Neutrophil (primary cell): ENCODE results near the gene NTN1.

Experiments
- H3K27ac ChIP-seq: fragments of 200-600 bp; sonication (generic); 2 replicates; pipeline ENCODE4 v1.5.1; 2016; ENCODE audit warnings: mild to moderate bottlenecking, moderate library complexity
- H3K27me3 ChIP-seq: fragments of 200-600 bp; sonication (generic); 2 replicates; pipeline ENCODE4 v1.6.0; 2016; ENCODE audit warnings: mild to moderate bottlenecking
- H3K36me3 ChIP-seq: fragments of 200-600 bp; sonication (generic); 2 replicates; pipeline ENCODE4 v1.5.1; 2017
- H3K4me1 ChIP-seq, 2 experiments: fragments of 200-600 bp in 1 of 2; sonication (generic) in 1 of 2; 1 replicate in 1 of 2; 2 replicates in 1 of 2; pipeline versions ENCODE4 v1.5.1 to v1.6.1; 2013 to 2016; ENCODE audit warnings: low read depth in 1 of 2, low read length in 1 of 2, mild to moderate bottlenecking in 1 of 2, moderate library complexity in 1 of 2; ENCODE audit not compliant: control insufficient read depth in 1 of 2, insufficient read depth in 1 of 2
- H3K4me3 ChIP-seq, 2 experiments: fragments of 200-600 bp in 1 of 2; sonication (generic) in 1 of 2; 1 replicate in 1 of 2; 2 replicates in 1 of 2; pipeline ENCODE4 v1.5.1; 2013 to 2016; ENCODE audit warnings: low read depth in 1 of 2, low read length in 1 of 2, mild to moderate bottlenecking in 1 of 2, moderate library complexity in 1 of 2
- H3K9me3 ChIP-seq: fragments of 200-600 bp; sonication (generic); 2 replicates; pipeline ENCODE4 v1.5.1; 2016
- CTCF ChIP-seq: fragments of 200-600 bp; sonication (generic); IDR thresholded peaks from 2 replicates; pipeline ENCODE4 v1.5.1; 2016; ENCODE audit warnings: antibody characterized with exemption

Gene NTN1

GRCh38 chr17:9175700-9176467, 154.6 kb downstream of the NTN1 start:
- H3K4me3 ChIP-seq = no peak overlapping the region
- no peak for TF ChIP-seq CTCF
- no peaks in the 10 kb centered on the region for H3K4me1 ChIP-seq
- no peak overlapping the region for H3K27ac ChIP-seq
- no peaks in the 10 kb centered on the region for H3K36me3 ChIP-seq
- H3K27me3 ChIP-seq = no peaks in the 10 kb centered on the region
- H3K9me3 ChIP-seq = no peaks in the 10 kb centered on the region

GRCh38 chr17:9177212-9177611, 155.9 kb downstream of the NTN1 start:
- no peak overlapping the region for H3K27ac ChIP-seq

GRCh38 chr17:9178319-9178718, 157.0 kb downstream of the NTN1 start:
- no peaks in the 10 kb centered on the region for H3K9me3 ChIP-seq
- no peaks in the 10 kb centered on the region for H3K4me1 ChIP-seq
- no peak overlapping the region for H3K4me3 ChIP-seq
- H3K27me3 ChIP-seq = no peaks in the 10 kb centered on the region
- no peak overlapping the region for H3K27ac ChIP-seq
- no peak for TF ChIP-seq CTCF
- H3K36me3 ChIP-seq = no peaks in the 10 kb centered on the region

More at GRCh38 chr17:9177212-9177611, 155.9 kb downstream of the NTN1 start:
- TF ChIP-seq CTCF = no peak
- Histone ChIP-seq H3K4me3 (no peak overlapping the region), H3K27me3 (no peaks in the 10 kb centered on the region), H3K36me3 (no peaks in the 10 kb centered on the region), H3K4me1 (no peaks in the 10 kb centered on the region), H3K9me3 (no peaks in the 10 kb centered on the region)

- H3K27ac ChIP-seq = no peak overlapping the region
- H3K4me3 ChIP-seq = no peak overlapping the region
- H3K36me3 ChIP-seq = no peaks in the 10 kb centered on the region
- peaks cover 10% of the 10 kb centered on the region for H3K27me3 ChIP-seq
- H3K4me1 ChIP-seq = no peaks in the 10 kb centered on the region
- H3K9me3 ChIP-seq = no peaks in the 10 kb centered on the region
- no peak for TF ChIP-seq CTCF
Measured at GRCh38 chr17:9179602-9180001, 158.3 kb downstream of the NTN1 start.

- TF ChIP-seq CTCF = no peak
- Histone ChIP-seq H3K27me3 (peaks cover 10% of the 10 kb centered on the region), H3K9me3 (no peaks in the 10 kb centered on the region), H3K4me3 (no peak overlapping the region), H3K36me3 (no peaks in the 10 kb centered on the region), H3K4me1 (no peaks in the 10 kb centered on the region), H3K27ac (no peak overlapping the region)
Measured at GRCh38 chr17:9181640-9182039, 160.3 kb downstream of the NTN1 start.
